IMR-90 (cell line): Measurements from ENCODE around the gene KCNQ1. TPM values are rescaled to one million over a fixed set of nuclear protein-coding genes. Genes with fewer than 3 reads are reported as not detected.

ENCODE experiments used
- ATAC-seq: fragments of 200-7000 bp; cut with Tn5 transposase; 2 replicates; pipeline ENCODE4 v1.9.1; 2020; ENCODE audit warnings: low read depth, mild to moderate bottlenecking, moderate library complexity
- BruUV-seq: library from RNA; stranded (reverse); fragments of 400-500 nt; replicated peaks from 2 replicates; lab custom pipeline; 2021; lab: Mats Ljungman, UMichigan
- CTCF ChIA-PET: fragments of 300-600 bp; formaldehyde crosslinking; extraction: SDS; loops from one replicate; lab custom pipeline; 2021; ENCODE audit warnings: antibody characterized with exemption; lab: Yijun Ruan, JAX
- POLR2A ChIA-PET: fragments of 300-600 bp; sonication (Branson Sonifier 250); formaldehyde crosslinking; loops from one replicate; lab custom pipeline; 2022; ENCODE audit warnings: antibody characterized with exemption; ENCODE audit not compliant: unreplicated experiment; lab: Charles Lee
- DNase-seq: peaks from one replicate; pipeline ENCODE4 v3.0.0; 2013
- H2AFZ ChIP-seq: replicated peaks from 2 replicates; pipeline ENCODE3; 2013; ENCODE audit warnings: low read length, mild to moderate bottlenecking; ENCODE audit not compliant: poor library complexity
- H2AK5ac ChIP-seq: 2 replicates; pipeline ENCODE4 v1.6.1; 2013; ENCODE audit warnings: low read depth, low read length, inconsistent platforms
- H2AK9ac ChIP-seq: replicated peaks from 2 replicates; pipeline ENCODE3; 2013; ENCODE audit warnings: mild to moderate bottlenecking, low read depth, low read length, moderate library complexity; ENCODE audit not compliant: poor library complexity
- H2BK120ac ChIP-seq: 2 replicates; pipeline ENCODE4 v1.6.1; 2013; ENCODE audit warnings: low read depth, low read length, inconsistent platforms
- H2BK15ac ChIP-seq: 3 replicates; pipeline ENCODE4 v1.6.1; 2013; ENCODE audit warnings: low read depth, low read length, inconsistent platforms
- H2BK20ac ChIP-seq: 2 replicates; pipeline ENCODE4 v1.6.1; 2013; ENCODE audit warnings: low read depth, mild to moderate bottlenecking, inconsistent platforms, low read length, moderate library complexity
- H2BK5ac ChIP-seq: 2 replicates; pipeline ENCODE4 v1.6.1; 2013; ENCODE audit warnings: mild to moderate bottlenecking, low read depth, low read length, inconsistent platforms; ENCODE audit not compliant: poor library complexity, severe bottlenecking
- H3K14ac ChIP-seq: replicated peaks from 2 replicates; pipeline ENCODE4 v1.6.1; 2013; ENCODE audit warnings: low read depth, low read length, inconsistent platforms
- H3K18ac ChIP-seq: 2 replicates; pipeline ENCODE4 v1.6.1; 2013; ENCODE audit warnings: low read depth, low read length, control low read depth
- H3K23ac ChIP-seq: 2 replicates; pipeline ENCODE4 v1.6.1; 2013; ENCODE audit warnings: low read depth, low read length, inconsistent platforms
- H3K27ac ChIP-seq: 2 replicates; pipeline ENCODE4 v1.5.1; 2013; ENCODE audit warnings: mild to moderate bottlenecking, control low read depth, low read length; ENCODE audit not compliant: insufficient read depth
- H3K27me3 ChIP-seq: 2 replicates; pipeline ENCODE4 v1.6.1; 2013; ENCODE audit warnings: low read length; ENCODE audit not compliant: control insufficient read depth, insufficient read depth
- H3K36me3 ChIP-seq: 2 replicates; pipeline ENCODE4 v1.6.1; 2013; ENCODE audit warnings: low read length, mixed read lengths; ENCODE audit not compliant: control insufficient read depth, insufficient read depth
- H3K4ac ChIP-seq: 2 replicates; pipeline ENCODE4 v1.6.1; 2013; ENCODE audit warnings: low read depth, low read length, inconsistent platforms
- H3K4me1 ChIP-seq: 2 replicates; pipeline ENCODE4 v1.6.1; 2013; ENCODE audit warnings: low read length, mixed read lengths; ENCODE audit not compliant: control insufficient read depth, insufficient read depth
- H3K4me2 ChIP-seq: 2 replicates; pipeline ENCODE4 v1.6.1; 2013; ENCODE audit warnings: low read depth, mild to moderate bottlenecking, control low read depth, low read length, moderate library complexity
- H3K4me3 ChIP-seq: 2 replicates; pipeline ENCODE4 v1.5.1; 2013; ENCODE audit warnings: low read depth, mild to moderate bottlenecking, control low read depth, low read length, moderate library complexity; ENCODE audit not compliant: insufficient read depth
- H3K56ac ChIP-seq: 2 replicates; pipeline ENCODE4 v1.6.1; 2013; ENCODE audit warnings: low read length, inconsistent platforms; ENCODE audit not compliant: insufficient read depth; ENCODE audit errors: extremely low read depth
- H3K79me1 ChIP-seq, 2 experiments: 2 replicates each; pipeline ENCODE4 v1.6.1; 2013; ENCODE audit warnings: low read length in 2 of 2, inconsistent platforms in 1 of 2, low read depth in 1 of 2
- H3K9ac ChIP-seq: 2 replicates; pipeline ENCODE4 v1.6.1; 2013; ENCODE audit warnings: low read depth, low read length, control low read depth
- H3K9me1 ChIP-seq: 2 replicates; pipeline ENCODE4 v1.6.1; 2013; ENCODE audit warnings: low read length, inconsistent platforms; ENCODE audit not compliant: insufficient read depth
- H3K9me3 ChIP-seq: 2 replicates; pipeline ENCODE4 v1.6.1; 2013; ENCODE audit warnings: low read length; ENCODE audit not compliant: control insufficient read depth, insufficient read depth
- H4K20me1 ChIP-seq: 2 replicates; pipeline ENCODE4 v1.6.1; 2013; ENCODE audit warnings: low read length, inconsistent platforms; ENCODE audit not compliant: insufficient read depth
- H4K5ac ChIP-seq: 2 replicates; pipeline ENCODE4 v1.6.1; 2013; ENCODE audit warnings: mild to moderate bottlenecking, low read depth, low read length, control low read depth
- H4K8ac ChIP-seq, 2 experiments: 2 replicates each; pipeline ENCODE4 v1.6.1; 2013; ENCODE audit warnings: low read depth in 2 of 2, low read length in 2 of 2, control low read depth in 1 of 2, inconsistent platforms in 1 of 2
- H4K91ac ChIP-seq: 2 replicates; pipeline ENCODE4 v1.6.1; 2013; ENCODE audit warnings: low read depth, low read length, inconsistent platforms; ENCODE audit not compliant: insufficient read depth
- BHLHE40 ChIP-seq: fragments of 150-350 bp; IDR thresholded peaks from 2 replicates; pipeline ENCODE4 v1.6.1; 2016; ENCODE audit warnings: mild to moderate bottlenecking, low read depth, low read length
- CEBPB ChIP-seq: IDR thresholded peaks from 2 replicates; pipeline ENCODE4 v1.6.1; 2012; ENCODE audit warnings: low read depth, low read length, improper control_type of control experiment
- CHD1 ChIP-seq: IDR thresholded peaks from 2 replicates; pipeline ENCODE4 v1.6.1; 2012; ENCODE audit warnings: low read depth, low read length, improper control_type of control experiment
- CTCF ChIP-seq: conservative IDR thresholded peaks from 2 replicates; pipeline ENCODE4 v1.5.1; 2012; ENCODE audit warnings: mild to moderate bottlenecking, low read depth, low read length, improper control_type of control experiment
- ELK1 ChIP-seq: fragments of 150-350 bp; IDR thresholded peaks from 2 replicates; pipeline ENCODE4 v1.6.1; 2016; ENCODE audit warnings: low read depth, mild to moderate bottlenecking, low read length, moderate library complexity, borderline replicate concordance
- FOS ChIP-seq: fragments of 150-350 bp; IDR thresholded peaks from 2 replicates; pipeline ENCODE4 v1.6.1; 2016; ENCODE audit warnings: low read depth, low read length
- MAFK ChIP-seq: IDR thresholded peaks from 2 replicates; pipeline ENCODE4 v1.6.1; 2012; ENCODE audit warnings: low read depth, low read length, improper control_type of control experiment
- MAZ ChIP-seq: IDR thresholded peaks from 2 replicates; pipeline ENCODE4 v1.6.1; 2012; ENCODE audit warnings: low read depth, mild to moderate bottlenecking, low read length, improper control_type of control experiment, moderate library complexity, borderline replicate concordance
- MXI1 ChIP-seq: IDR thresholded peaks from 2 replicates; pipeline ENCODE4 v1.6.1; 2012; ENCODE audit warnings: low read depth, mild to moderate bottlenecking, low read length, moderate library complexity, borderline replicate concordance
- NFE2L2 ChIP-seq: fragments of 150-350 bp; IDR thresholded peaks from 2 replicates; pipeline ENCODE4 v1.6.1; 2016; ENCODE audit warnings: low read depth, mild to moderate bottlenecking, low read length
- POLR2A ChIP-seq: IDR thresholded peaks from 2 replicates; pipeline ENCODE4 v1.6.1; 2012; ENCODE audit warnings: mild to moderate bottlenecking, low read depth, low read length
- RAD21 ChIP-seq: IDR thresholded peaks from 2 replicates; pipeline ENCODE4 v1.6.1; 2012; ENCODE audit warnings: low read length, improper control_type of control experiment
- RFX5 ChIP-seq: IDR thresholded peaks from 2 replicates; pipeline ENCODE4 v1.8.0; 2012; ENCODE audit warnings: low read depth, mild to moderate bottlenecking, low read length, moderate library complexity
- SMC3 ChIP-seq: fragments of 150-350 bp; IDR thresholded peaks from 2 replicates; pipeline ENCODE4 v1.6.1; 2016; ENCODE audit warnings: low read depth, mild to moderate bottlenecking, antibody characterized with exemption, low read length, moderate library complexity
- WGBS, 2 experiments: methylation state at CpG; one replicate each; pipeline versions ENCODE4 v1.1.5 to v1.1.7; 2013; ENCODE audit warnings: missing lambda C conversion rate in 2 of 2; ENCODE audit not compliant: insufficient read length in 1 of 2; ENCODE audit errors: extremely low coverage in 2 of 2; 5-methylcytosine and 5-hydroxymethylcytosine counted together
- dilution Hi-C: fragments of 300-500 bp; cut with HindIII; formaldehyde crosslinking; loops from one replicate; pipeline ENCODE4 v1.14.3; 2018; ENCODE audit warnings: low sequenced_read_pairs; ENCODE audit not compliant: unreplicated experiment
- in situ Hi-C: fragments of 300-500 bp; cut with MboI; formaldehyde crosslinking; loops from 3 replicates; pipeline ENCODE4 v1.14.3; 2019; ENCODE audit warnings: low sequenced_read_pairs, inconsistent platforms, mixed read lengths
- intact Hi-C: fragments of 100-400 bp; cut with micrococcal nuclease; formaldehyde crosslinking; loops from 2 replicates; pipeline ENCODE4 v1.10.0; 2022
- polyA plus RNA-seq, 3 experiments: library from polyadenylated mRNA; depleted of rRNA; stranded (reverse); fragments of >200 nt; gene quantifications; 2 replicates each; pipeline ENCODE4 v1.2.3, GENCODE V29; 2012; ENCODE audit warnings: low replicate concordance in 1 of 3
- total RNA-seq: library from RNA; depleted of rRNA; stranded (reverse); fragments of >200 nt; gene quantifications from 2 replicates; pipeline ENCODE4 v1.2.3, GENCODE V29; 2012

The KCNQ1 gene
- total and polyA plus RNA-seq, 2 of the 4 experiments (the other 2 are of a cell fraction), result 0.07 TPM; not detected in 1

- Histone ChIP-seq H3K4me2 (no peak overlapping the region), H4K5ac (no peak overlapping the region; the same call in 1 of the 2 replicates), H3K79me1 (no peaks in the 10 kb centered on the region), H2AK5ac (peak overlapping the region; percentile 67), H4K20me1 (no peaks in the 10 kb centered on the region), H2AK9ac (peak overlapping the region; percentile 29), H2BK120ac (peak overlapping the region; percentile 75), H3K23ac (no peak overlapping the region), H3K14ac (no peak overlapping the region), H3K9ac (no peak overlapping the region), H2BK20ac (peak overlapping the region; percentile 68; the same call in 1 of the 2 replicates), H3K4ac (peak overlapping the region; percentile 73), H3K56ac (no peak overlapping the region), H3K9me1 (peaks cover 3% of the 10 kb centered on the region), H3K18ac (peak overlapping the region; percentile 5; the same call in 1 of the 2 replicates), H4K8ac (peak overlapping the region in 1 of 2 experiments; percentile 3; a peak in 2 of 4 replicates), H2BK5ac (no peak overlapping the region), H3K4me1 (peaks cover 14% of the 10 kb centered on the region), H2AFZ (peak overlapping the region; percentile 80), H3K27me3 (peaks cover 3% of the 10 kb centered on the region; the same call in 1 of the 2 replicates), H2BK15ac (peak overlapping the region; percentile 6; the same call in 1 of the 3 replicates), H3K27ac (0 out of 2 replicates have a peak overlapping the region, but pooled peaks have one; percentile 16), H4K91ac (peak overlapping the region; percentile 64), H3K9me3 (no peaks in the 10 kb centered on the region), H3K36me3 (no peaks in the 10 kb centered on the region), H3K4me3 (no peak overlapping the region)
- 92% methylated on average over 17 of the region's 31 CpGs; no CpG with 5 or more reads in 1 of the 2 experiments for WGBS, 2 experiments
- dilution Hi-C loops (no loop called here), intact Hi-C loops (loop anchor here (5.0 kb wide), 1 partner anchor 458 kb away; the partner anchor contains the start of gene NAP1L4), in situ Hi-C loops (loop anchor here (5.0 kb wide), 2 partner anchors 107 to 353 kb away; partner anchors contain the start of gene CDKN1C)
- ATAC-seq (no peak), DNase-seq (no peak)
- CTCF ChIA-PET, result interaction anchor here (5.1 kb wide), 1 partner anchor 354 kb away, joined by 116 read pairs; the partner anchor contains the start of gene CDKN1C
- no TSS peak for BruUV-seq
- POLR2A ChIA-PET, result interaction anchor here (0.5 to 1.4 kb wide), 3 partner anchors 141 to 353 kb away, joined by 4 to 5 read pairs (median 4); partner anchors contain the start of gene CDKN1C
- TF ChIP-seq ELK1 (no peak), MAFK (no peak), FOS (no peak), SMC3 (no peak), CEBPB (no peak), BHLHE40 (no peak), CHD1 (no peak), POLR2A (no peak), CTCF (no peak), MAZ (no peak), MXI1 (no peak), RAD21 (no peak), RFX5 (no peak), NFE2L2 (no peak)
Measured at GRCh38 chr11:2534134-2534956, 89.5 kb downstream of the KCNQ1 start.
